ENCODE measurements around the gene PTMS.
"Not testable (repeated sequence)": the region's sequence is repeated elsewhere in the genome, so short reads cannot be mapped to it uniquely, and the experiment has no call there.

Gene PTMS, protein sequence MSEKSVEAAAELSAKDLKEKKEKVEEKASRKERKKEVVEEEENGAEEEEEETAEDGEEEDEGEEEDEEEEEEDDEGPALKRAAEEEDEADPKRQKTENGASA

DNA sequence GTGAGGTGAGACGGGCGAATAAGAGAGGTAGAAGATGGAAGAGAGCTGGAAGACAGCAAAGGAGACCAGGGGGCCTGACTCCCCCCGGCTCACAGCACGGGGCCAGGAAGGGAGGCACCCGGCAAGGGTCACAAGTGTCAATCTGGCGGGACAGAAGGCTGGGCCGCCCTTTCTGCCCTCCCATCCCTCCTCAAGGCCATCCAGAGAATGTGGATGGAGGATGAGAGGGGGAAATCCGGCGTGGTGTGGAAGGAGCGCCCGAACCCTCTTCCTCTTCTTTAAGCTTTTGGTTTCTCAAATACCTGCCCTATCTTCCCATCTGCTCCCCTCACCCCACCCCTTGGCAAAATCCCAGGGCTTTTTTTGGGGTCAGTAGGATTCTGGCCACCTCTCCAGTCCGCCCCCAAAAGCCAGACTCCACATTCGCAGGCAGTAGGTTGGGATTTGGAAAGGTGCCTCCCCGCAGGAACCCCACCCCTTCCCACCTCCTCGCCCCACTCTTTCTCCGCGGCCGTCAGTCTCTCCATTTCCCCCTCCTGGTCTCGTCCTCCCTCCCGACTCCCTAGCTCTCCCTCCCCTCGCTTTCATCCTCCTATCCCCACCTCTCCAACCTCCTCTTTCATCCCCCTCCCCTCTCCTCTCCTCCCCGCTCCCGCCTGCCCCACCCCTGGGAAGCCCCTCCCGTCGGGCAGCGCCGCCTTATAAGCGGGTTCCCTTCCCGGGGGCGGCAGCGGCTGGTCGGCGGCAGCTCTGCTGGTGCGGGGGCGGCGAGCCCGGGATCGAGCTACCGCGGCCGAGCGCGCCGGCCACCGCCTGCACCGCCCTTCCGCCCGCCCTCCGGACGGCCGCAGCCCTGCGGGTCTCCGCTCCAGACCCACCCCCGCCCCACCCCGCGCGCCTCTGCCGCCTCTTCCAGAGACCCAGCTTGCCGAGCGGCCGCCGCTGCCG, at the start of gene PTMS:
Gene PTMS (plus strand): TSS at position 730 of the 948 bp plus-strand sequence. CDS start 343 bp downstream, outside the sequence.
- peak; percentile 84 for DNase-seq (ENCODE audit: low read depth)

DNA sequence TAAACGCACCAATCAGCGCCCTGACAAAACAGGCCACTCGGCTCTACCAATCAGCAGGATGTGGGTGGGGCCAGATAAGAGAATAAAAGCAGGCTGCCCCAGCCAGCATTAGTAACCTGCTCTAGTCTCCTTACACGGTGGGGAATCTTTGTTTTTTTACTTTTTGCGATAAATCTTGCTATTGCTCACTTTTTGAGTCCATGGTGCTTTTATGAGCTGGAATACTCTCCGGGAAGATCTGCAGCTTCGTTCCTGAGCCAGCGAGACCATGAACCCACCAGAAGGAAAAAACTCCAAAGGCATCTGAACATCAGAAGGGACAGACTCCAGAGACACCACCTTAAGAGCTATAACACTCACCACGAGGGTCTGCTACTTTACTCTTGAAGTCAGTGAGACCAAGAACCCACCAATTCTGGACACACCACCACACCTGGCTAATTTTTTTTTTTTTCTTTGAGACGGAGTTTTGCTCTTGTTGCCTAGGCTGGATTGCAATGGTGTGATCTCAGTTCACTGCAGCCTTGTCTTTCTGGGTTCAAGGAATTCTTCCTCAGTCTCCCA, 49.2 kb upstream of the PTMS start:
- no peak for DNase-seq (ENCODE audit: low read depth)

DNA sequence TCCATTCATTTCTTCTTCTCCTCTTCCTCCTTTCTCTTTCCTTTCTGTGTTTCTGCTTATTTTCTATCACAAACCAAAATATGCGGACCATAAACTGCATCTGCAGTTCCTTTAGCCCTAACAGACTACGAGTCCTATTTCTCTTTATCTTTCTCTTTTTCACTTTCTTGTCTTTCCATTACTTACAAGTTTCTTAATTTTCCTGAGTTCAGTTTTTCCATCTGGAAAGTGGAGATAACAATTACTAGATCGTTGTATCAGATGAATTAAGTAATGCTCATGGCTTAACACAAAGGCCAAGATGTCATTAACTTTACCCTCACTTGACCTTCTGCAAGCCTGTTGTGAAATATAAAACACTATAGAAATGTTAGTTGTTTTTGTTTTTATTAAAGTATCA, 43.3 kb upstream of the PTMS start:
- DNase-seq (ENCODE audit: low read depth): no peak

DNA sequence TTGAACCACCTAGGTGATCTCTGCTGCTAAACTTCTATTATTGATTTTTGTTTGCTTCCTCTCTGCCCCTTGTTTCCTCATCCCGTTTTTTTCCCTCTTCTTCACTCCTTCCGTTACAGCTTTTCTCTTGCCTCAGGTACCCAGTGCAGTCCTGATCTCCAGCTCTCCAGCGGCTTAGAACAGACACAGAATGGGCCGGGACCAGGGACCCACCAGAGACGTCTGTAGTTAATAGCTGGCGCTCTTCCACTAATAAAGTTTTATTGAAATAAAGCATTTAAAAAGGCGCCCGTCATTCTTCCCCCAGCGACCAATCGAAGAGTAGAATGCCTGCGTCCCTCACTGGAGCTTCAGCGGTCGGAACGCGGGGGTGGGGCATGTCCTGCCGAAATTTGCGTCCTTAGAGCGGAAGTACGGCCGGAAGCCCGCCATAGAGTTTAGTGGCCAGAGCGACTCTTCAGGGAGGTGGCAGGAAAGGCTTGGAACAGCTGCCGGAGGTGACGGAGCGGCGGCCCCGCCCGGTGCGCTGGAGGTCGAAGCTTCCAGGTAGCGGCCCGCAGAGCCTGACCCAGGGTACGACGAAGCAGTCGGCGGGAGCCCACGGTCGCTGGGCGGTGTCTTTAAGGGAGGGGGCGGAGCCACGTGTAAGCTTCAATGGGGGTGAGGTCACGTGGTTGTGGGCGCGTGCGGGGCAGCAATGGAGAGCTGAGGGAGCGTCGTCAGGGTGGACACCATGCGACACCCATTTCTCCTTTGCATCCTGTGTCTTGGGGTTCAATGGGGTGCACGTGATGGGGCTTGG, 42.4 kb upstream of the PTMS start, which contains the start of gene COPS7A:
Gene COPS7A (plus strand): TSS at position 440 of the 802 bp plus-strand sequence. CDS start 611 bp downstream, outside the sequence.
- DNase-seq (ENCODE audit: low read depth): peak; percentile 99

DNA sequence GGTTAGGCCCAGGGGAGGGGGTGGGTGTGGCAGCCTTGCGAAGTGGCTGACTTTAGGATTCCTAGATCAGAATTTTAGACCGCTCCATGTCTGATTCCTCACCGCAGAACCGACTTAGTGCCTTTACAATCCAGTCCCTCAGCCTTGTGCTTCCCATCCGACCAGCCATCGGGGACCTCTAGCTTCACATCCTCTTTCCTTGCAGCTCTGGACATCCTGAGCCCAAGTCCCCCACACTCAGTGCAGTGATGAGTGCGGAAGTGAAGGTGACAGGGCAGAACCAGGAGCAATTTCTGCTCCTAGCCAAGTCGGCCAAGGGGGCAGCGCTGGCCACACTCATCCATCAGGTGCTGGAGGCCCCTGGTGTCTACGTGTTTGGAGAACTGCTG, 41.8 kb upstream of the PTMS start:
- peak; percentile 52 for DNase-seq (ENCODE audit: low read depth)

DNA sequence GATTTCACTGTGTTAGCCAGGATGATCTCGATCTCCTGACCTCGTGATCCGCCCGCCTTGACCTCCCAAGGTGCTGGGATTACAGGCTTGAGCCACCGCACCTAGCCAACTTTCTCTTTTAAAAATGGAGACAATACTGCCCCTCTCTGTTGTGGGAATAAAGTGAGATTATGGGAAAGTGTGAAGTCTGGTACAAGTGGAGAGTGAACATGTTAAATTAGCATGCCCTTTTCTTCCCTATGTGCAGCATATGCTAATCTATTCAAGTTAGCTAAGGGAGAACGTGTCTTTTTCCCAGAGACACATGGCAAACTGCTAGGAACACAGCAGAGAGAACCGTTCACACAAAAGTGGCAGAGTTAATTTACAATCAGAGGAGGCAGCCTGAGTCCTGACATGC, 40.8 kb upstream of the PTMS start:
- DNase-seq (ENCODE audit: low read depth): no peak

DNA sequence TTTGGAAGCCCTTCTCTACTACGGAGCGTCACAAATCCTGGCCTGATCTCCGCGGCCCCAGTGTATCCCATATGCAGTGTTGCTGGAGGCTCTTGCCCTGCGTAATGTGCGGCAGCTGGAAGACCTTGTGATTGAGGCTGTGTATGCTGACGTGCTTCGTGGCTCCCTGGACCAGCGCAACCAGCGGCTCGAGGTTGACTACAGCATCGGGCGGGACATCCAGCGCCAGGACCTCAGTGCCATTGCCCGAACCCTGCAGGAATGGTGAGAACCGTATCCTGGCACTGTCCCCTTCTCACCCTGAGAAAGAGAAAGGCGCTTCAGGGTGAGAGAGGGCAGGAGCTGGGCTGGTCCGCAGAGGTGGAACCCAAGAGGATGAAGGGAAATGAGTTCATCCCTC, 37.0 kb upstream of the PTMS start:
- no peak for DNase-seq (ENCODE audit: low read depth)

DNA sequence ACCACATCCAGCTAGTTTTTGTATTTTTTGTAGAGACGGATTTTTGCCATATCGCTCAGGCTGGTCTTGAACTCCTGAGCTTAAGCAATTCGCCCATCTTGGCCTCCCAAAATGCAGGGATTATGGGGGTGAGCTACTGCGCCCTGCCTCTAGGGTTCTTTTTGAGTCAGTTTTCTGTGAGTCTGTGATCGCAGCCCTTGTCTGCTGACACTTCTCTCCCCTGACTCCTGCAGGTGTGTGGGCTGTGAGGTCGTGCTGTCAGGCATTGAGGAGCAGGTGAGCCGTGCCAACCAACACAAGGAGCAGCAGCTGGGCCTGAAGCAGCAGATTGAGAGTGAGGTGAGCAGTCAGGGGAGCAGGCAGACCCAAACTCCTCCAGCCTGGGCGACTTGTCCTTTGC, 36.0 kb upstream of the PTMS start:
- no peak for DNase-seq (ENCODE audit: low read depth)

DNA sequence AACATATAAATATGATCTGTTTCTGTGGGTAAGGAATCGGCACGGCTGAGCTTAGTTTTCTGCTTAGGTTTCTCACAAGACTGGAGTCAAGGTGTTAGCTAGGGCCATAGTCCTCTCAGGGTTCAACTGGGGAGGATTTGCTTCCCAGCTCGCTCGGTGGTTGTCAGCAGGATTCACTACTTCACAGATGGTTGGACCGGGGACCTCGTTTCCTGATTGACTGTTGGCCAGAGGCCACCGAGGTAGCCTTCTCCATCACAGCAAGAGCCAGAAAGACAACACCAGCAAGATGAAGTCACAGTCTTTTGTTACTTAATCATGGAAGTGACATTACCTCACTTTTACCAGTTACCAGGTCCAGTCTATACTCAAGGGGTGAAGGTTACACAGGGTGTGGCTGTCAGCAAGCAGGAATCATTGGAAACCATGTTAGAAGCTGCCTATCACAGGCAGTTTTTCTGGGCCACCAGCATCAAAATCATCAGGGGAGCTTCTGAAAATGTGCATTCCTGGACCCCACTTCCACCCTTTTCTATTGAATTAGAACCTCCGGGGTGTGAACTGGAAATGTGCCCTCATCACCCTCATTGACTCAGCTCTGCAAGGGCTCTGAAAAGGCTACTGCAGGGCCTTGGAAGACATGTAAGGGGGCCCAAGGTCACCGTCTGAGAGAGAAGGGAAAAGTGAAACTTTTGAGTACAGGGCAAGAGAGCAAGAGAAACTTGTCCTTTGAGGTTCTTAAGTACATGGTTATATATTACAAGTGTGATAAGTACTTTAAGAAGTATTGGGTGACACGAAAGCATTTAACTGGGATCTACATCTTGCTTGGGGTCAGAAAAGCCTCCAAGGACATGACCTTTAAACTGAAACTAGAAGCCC, 31.4 kb upstream of the PTMS start:
- DNase-seq (ENCODE audit: low read depth): no peak

DNA sequence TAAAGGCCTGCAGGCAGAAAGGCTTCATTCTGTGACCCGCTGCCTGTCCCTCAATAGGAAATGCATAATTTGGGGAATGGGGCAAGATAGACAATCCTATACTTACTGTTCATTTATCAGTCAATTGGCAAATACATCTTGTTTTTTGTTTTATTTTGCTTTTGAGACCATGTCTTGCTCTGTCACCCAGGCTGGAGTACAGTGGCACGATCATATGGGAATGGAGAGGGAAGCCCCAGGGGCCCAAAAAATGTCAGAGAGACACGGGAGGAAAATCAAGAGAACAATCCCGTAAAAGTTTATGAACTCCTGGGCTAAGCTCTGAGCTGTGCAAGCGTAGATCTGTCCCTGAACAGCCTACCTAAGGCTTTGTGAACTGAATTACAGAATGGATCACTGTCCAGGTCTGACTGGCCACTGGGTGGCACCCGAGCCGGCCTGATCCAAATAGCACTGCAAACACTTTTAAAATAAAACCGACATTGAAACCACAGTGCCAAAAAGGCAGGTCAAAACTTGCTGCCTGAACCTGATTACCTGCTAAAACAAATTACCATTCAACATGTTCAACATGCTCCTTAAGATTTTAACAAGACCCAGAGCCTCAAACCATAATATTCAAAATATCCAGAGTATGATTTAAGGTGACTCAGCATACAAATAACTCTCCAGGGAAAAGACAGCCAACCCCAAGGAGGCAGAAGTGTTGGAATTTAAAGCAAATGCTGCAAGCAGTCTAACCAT, 30.5 kb upstream of the PTMS start:
- peak; percentile 65 for DNase-seq (ENCODE audit: low read depth)

DNA sequence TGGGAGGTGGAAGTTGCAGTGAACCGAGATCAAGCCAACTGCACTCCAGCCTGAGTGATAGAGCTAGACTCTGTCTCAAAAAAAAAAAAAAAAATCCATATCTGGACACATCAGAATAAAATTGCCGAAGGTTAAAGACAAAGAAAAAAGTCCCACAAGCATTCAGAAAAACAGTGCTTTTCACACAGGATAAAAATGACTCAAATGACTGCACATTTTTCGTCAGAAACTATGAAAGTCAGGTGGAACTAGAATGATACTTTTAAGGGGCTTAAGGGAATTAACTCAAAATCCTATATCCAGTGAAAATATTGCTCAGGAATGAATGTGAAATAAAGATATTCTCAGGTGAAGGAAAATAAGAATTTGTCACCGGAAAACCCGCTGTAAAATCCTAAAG, 29.4 kb upstream of the PTMS start:
- DNase-seq (ENCODE audit: low read depth): no peak

DNA sequence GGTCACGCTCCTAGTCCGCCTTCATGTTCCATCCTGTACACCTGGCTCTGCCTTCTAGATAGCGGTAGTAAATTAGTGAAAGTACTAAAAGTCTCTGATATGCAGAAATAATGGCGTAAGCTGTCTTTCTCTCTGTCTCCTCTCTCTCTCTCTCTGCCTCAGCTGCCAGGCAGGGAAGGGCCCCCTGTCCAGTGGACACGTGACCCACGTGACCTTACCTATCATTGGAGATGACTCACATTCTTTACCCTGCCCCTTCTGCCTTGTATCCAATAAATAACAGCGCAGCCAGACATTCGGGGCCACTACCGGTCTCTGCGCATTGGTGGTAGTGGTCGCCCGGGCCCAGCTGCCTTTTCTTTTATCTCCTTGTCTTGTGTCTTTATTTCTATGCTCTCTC, 24.1 kb upstream of the PTMS start:
- DNase-seq (ENCODE audit: low read depth): not testable (repeated sequence)

DNA sequence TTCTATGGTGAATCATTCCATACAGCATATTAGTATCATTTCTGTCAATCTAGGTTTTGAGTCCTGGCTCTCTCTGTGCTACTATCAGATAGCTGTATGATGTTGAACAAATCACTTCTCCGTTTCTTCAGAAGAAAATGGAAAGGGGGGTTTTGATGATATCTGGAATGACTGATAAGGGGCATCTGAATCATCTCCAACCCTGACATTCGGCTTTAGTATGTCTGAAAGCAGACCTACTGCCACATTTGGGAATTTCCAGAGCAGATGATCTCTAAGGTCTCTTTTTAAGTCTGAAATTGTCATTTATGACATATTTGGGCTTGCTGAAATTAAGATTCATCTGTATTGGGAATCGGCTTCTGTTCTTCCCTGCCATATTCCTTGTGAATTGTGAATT, 23.3 kb upstream of the PTMS start:
- DNase-seq (ENCODE audit: low read depth): no peak

DNA sequence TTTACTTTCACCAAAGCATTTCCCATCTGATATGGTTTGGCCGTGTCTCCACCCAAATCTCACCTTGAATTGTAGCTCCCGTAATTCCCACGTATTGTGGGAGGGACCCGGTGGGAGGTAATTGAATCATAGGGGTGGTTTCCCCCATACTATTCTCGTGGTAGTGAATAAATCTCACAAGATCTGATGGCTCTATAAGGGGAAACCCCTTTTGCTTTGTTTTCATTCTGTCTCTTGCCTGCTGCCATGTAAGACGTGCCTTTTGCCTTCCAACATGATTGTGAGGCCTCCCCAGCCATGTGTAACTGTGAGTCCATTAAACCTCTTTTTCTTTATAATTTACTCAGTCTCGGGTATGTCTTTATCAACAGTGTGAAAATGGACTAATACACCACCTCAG, 22.9 kb upstream of the PTMS start:
- not testable (repeated sequence) for DNase-seq (ENCODE audit: low read depth)

DNA sequence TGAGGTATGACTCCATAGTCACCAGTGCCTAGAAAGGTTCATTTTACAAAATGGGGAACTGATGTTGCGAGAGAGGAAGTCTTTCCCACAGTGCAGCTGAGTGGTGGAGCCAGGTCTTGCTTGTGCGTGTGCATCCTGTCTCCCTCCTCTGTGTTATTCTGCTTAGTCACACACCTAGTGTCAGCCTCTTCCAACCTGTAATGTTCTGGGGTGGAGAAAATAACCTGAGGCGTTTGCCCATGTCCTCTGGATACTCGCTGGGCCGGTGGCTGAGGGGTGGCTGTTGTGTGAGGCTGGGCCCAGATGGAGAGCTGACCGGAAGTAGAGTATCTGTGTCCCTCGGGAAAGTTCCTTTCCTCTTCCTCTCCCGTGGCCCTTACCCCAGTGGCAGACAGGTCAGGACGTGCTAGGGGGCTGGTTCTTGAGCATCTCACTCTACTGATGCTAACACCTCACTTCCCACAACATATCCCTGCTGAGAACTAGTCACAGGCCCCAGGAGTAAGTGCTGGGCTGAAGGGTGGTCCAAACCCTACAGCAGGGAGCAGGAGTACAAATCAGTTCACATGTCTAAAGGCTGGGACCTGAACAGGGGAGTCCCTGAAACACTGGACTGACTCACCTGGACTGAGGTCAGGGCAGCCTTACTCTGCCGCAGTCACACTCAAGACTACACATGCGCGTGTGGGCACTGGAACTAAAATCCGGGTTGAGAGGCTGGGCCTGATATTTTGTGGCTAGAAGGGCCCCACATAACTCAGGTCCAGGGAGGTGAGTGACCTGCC, 20.2 kb upstream of the PTMS start:
- peak; percentile 16 for DNase-seq (ENCODE audit: low read depth)

DNA sequence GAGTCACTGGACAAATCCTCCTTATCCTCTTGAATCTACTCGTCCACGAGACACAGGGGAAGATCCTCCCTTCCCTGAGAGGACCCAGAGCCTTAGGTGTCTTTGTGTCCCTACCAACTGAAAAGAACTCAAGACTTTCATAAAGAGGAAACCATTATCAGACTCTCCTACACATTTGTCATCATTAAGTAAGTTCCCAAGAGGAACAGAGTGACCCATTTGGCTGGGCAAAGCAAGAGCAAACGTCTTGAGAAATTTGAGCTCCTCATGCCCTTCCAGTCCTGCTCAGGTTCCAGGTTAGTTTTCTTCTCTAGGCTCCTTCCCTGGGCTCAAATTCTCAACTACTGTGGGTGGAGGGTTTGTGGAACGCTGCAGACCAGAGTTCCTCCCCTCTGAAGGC, 18.9 kb upstream of the PTMS start:
- DNase-seq (ENCODE audit: low read depth): no peak

DNA sequence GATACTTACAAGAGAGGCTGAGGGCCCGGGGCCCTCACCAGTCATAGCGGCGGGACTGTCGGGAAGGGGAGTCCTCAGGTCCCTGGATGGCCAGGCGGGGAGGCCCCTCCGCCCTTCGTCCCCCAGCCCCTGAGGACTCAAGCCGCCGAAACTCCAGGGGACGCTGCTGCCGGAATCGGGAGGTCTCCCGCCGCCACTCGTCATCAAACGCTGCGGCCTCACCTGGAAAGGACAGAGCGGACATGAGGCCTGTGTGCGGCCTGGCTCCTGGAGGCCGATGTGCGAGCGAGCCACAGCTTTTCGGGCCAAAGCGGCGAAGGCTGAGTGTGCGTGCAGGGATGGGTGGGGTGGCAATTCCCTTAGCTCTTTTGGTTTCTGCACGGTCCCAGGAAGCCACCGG, 17.4 kb upstream of the PTMS start:
- DNase-seq (ENCODE audit: low read depth): no peak

DNA sequence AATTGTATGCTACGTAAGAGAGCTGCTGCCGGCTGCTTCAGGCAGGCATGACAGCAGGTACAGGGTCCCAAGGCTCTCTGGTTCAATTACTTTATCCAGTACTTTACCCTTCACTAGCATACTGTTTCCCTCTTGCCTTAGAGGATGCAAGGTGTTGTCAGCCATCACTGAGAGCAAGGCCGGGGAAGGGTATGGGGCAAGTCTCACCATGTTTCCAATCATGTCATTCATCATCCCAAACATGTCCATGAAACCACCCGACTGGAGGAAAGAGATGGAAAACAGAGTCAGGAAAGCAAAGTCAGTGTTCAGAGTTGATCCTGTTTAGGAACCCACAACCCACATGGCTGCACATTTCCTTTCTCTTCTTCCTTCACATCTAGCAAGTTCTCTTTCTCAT, 15.7 kb upstream of the PTMS start:
- no peak for DNase-seq (ENCODE audit: low read depth)

DNA sequence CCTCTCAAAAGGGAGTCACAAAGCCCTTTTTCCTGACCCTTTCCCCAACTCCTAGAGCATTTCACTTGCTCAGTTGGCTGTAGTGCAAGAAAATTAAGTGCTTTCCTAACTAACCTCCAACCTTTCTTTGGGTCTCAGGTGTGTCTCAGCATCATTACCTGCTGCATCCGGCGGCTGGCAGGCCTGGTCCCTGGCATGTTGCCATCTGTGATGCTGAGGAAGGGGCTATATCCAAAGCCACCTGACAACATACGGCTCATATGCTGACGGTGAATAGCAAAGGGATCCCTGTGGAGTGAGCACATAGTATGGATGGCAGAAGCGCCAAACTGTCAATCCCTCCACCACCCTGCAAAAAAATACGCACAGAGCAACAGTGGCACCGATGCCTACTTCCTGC, 14.4 kb upstream of the PTMS start:
- DNase-seq (ENCODE audit: low read depth): no peak
